Lung (tissue), 12 donors: Measurements from ENCODE around the gene CSNK1G2. TPM values are rescaled to one million over a fixed set of nuclear protein-coding genes. Genes with fewer than 3 reads are reported as not detected.

ENCODE experiments used
- ATAC-seq: fragments of 200-7000 bp; cut with Tn5 transposase; one replicate; pipeline ENCODE4 v1.9.1; 2020; ENCODE audit warnings: moderate number of reproducible peaks; ENCODE audit not compliant: insufficient read depth, low FRiP score
- DNase-seq, 3 donors: peaks; one replicate each; pipeline ENCODE4 v3.0.0-alpha.2; 2013 to 2017
- H3K27ac ChIP-seq, 2 donors: one replicate each; pipeline ENCODE4 v1.5.1; 2013; ENCODE audit warnings: mild to moderate bottlenecking in 2 of 2, moderate library complexity in 2 of 2, control low read depth in 1 of 2, inconsistent platforms in 1 of 2, low read depth in 1 of 2, low read length in 1 of 2
- H3K27me3 ChIP-seq, 3 donors: one replicate each; pipeline ENCODE4 v1.5.1; 2013; ENCODE audit warnings: low read length in 2 of 3; ENCODE audit not compliant: control insufficient read depth in 3 of 3, insufficient read depth in 3 of 3
- H3K36me3 ChIP-seq, 4 donors: one replicate each; pipeline ENCODE4 v1.5.1; 2013; ENCODE audit warnings: low read length in 4 of 4, mild to moderate bottlenecking in 1 of 4, moderate library complexity in 1 of 4; ENCODE audit not compliant: control insufficient read depth in 4 of 4, insufficient read depth in 4 of 4
- H3K4me1 ChIP-seq, 5 donors: one replicate each; pipeline ENCODE4 v1.5.1; 2013; ENCODE audit warnings: low read length in 5 of 5, mild to moderate bottlenecking in 2 of 5, moderate library complexity in 1 of 5; ENCODE audit not compliant: control insufficient read depth in 5 of 5, insufficient read depth in 5 of 5
- H3K4me3 ChIP-seq: one replicate; pipeline ENCODE4 v1.5.1; 2013; ENCODE audit warnings: mild to moderate bottlenecking, control low read depth, moderate library complexity
- H3K9ac ChIP-seq, 2 donors: one replicate each; pipeline ENCODE4 v1.5.1; 2013; ENCODE audit warnings: low read length in 2 of 2, control low read depth in 1 of 2; ENCODE audit not compliant: insufficient read depth in 1 of 2
- H3K9me3 ChIP-seq, 4 donors: one replicate each; pipeline ENCODE4 v1.5.1; 2013; ENCODE audit warnings: low read length in 3 of 4, mild to moderate bottlenecking in 1 of 4, moderate library complexity in 1 of 4; ENCODE audit not compliant: control insufficient read depth in 4 of 4, insufficient read depth in 3 of 4
- CTCF ChIP-seq: IDR thresholded peaks from 2 replicates; pipeline ENCODE4 v1.5.1; 2012; ENCODE audit warnings: mild to moderate bottlenecking; ENCODE audit errors: control extremely low read depth, extremely low read depth
- WGBS, 2 donors: extraction: QIAGEN DNeasy Blood & Tissue Kit; methylation state at CpG; one replicate each; pipeline ENCODE4 v1.1.7; 2013; 5-methylcytosine and 5-hydroxymethylcytosine counted together
- polyA plus RNA-seq, 2 donors: library from polyadenylated mRNA; stranded (reverse); fragments of 200-250 nt; gene quantifications; one replicate each; pipeline ENCODE4 v1.2.1, GENCODE V29; 2013
- total RNA-seq, 2 donors: library from RNA; depleted of rRNA in 1 of 2; stranded (reverse); fragments of >200 nt in 1 of 2; gene quantifications; one replicate each; pipeline ENCODE4 v1.2.1, GENCODE V29; 2014 to 2021
- donor health status: control.
- donor health status: control.
- donor health status: Bipolar disorder and iron deficiency.
- donor health status: healthy.
- donor health status: DM: yes; HTN: yes; CAD: no.

CSNK1G2 gene
- total and polyA plus RNA-seq, 4 donors = 50.0 to 80.2 (median 70.8) TPM

- ATAC-seq (no peak), DNase-seq (no peak)
- TF ChIP-seq CTCF = no peak
- peaks cover 0 to 18% (median 0%) of the 10 kb centered on the region in 5 donors for H3K4me1 ChIP-seq
- no peak overlapping the region for H3K27ac ChIP-seq
- H3K4me3 ChIP-seq = no peak overlapping the region
- H3K9me3 ChIP-seq = peaks cover 0 to 4% (median 2%) of the 10 kb centered on the region in 4 donors
- H3K9ac ChIP-seq = no peak overlapping the region
- H3K36me3 ChIP-seq = no peaks in the 10 kb centered on the region
- 88 to 96% methylated on average over 1 of the region's 1 CpG for WGBS, 2 donors
- H3K27me3 ChIP-seq = peaks cover 0 to 2% (median 0%) of the 10 kb centered on the region in 3 donors
Observed at GRCh38 chr19:1931445-1931844, 9.5 kb upstream of the CSNK1G2 start.

- Histone ChIP-seq H3K27me3 (peaks cover 0 to 2% (median 0%) of the 10 kb centered on the region in 3 donors), H3K4me1 (peaks cover 0 to 18% (median 0%) of the 10 kb centered on the region in 5 donors), H3K9ac (no peak overlapping the region), H3K4me3 (no peak overlapping the region), H3K9me3 (peaks cover 0 to 4% (median 2%) of the 10 kb centered on the region in 4 donors), H3K36me3 (no peaks in the 10 kb centered on the region), H3K27ac (no peak overlapping the region)
- 87 to 92% methylated on average over 8 of the region's 8 CpGs for WGBS, 2 donors
- DNase-seq = no peak
- TF ChIP-seq CTCF = no peak
- ATAC-seq = no peak
Observed at GRCh38 chr19:1932395-1932794, 8.6 kb upstream of the CSNK1G2 start.

GRCh38 chr19:1933244-1933643, 7.7 kb upstream of the CSNK1G2 start:
- no peak overlapping the region for H3K4me3 ChIP-seq
- no peak for TF ChIP-seq CTCF
- no peak overlapping the region for H3K27ac ChIP-seq
- 68 to 75% methylated on average over 7 of the region's 7 CpGs for WGBS, 2 donors
- ATAC-seq (no peak), DNase-seq (no peak)
- H3K4me1 ChIP-seq = peaks cover 0 to 18% (median 0%) of the 10 kb centered on the region in 5 donors
- H3K27me3 ChIP-seq = peaks cover 0 to 2% (median 0%) of the 10 kb centered on the region in 3 donors
- no peak overlapping the region for H3K9ac ChIP-seq
- H3K9me3 ChIP-seq = peaks cover 0 to 4% (median 2%) of the 10 kb centered on the region in 4 donors
- H3K36me3 ChIP-seq = no peaks in the 10 kb centered on the region

- Histone ChIP-seq H3K27ac (no peak overlapping the region), H3K4me1 (peaks cover 0 to 18% (median 0%) of the 10 kb centered on the region in 5 donors), H3K4me3 (no peak overlapping the region), H3K27me3 (peaks cover 0 to 2% (median 0%) of the 10 kb centered on the region in 3 donors), H3K36me3 (no peaks in the 10 kb centered on the region), H3K9me3 (peaks cover 0 to 4% (median 2%) of the 10 kb centered on the region in 4 donors), H3K9ac (no peak overlapping the region)
- no peak for ATAC-seq
- TF ChIP-seq CTCF = no peak
- DNase-seq = no peak
- 95 to 96% methylated on average over 8 of the region's 8 CpGs for WGBS, 2 donors
Observed at GRCh38 chr19:1933942-1934341, 7.0 kb upstream of the CSNK1G2 start.
